SKM-1 (cell line): Measurements from ENCODE around the gene BCL2L14.
"Not testable (repeated sequence)": the region's sequence is repeated elsewhere in the genome, so short reads cannot be mapped to it uniquely, and the experiment has no call there.

ENCODE experiments used
- DNase-seq: peaks from one replicate; lab custom pipeline; 2025; ENCODE audit not compliant: unreplicated experiment; lab: John Stamatoyannopoulos, UW

The BCL2L14 gene

GRCh38 chr12:12099102-12099501 is 28.4 kb downstream of the BCL2L14 start:
- no peak for DNase-seq

DNA sequence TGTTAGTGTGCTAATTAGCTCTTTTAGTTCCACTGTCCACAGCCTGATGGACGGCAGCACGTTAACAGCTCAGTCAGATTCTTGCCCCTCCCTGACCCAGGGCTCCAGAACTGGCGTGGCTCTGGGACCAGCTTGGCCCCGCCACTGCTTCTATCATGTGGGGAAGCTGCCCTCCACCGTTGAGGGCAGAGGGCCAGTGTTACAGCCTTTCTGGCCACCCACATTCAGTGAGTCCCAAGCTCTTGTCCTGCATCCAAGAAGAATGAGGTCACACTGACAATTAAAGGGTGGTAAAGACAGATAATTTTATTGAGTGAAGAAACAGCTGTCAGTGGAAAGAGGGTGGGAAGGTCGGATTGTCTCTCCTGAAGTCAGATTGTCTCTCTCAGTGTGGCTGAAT is 36.9 kb downstream of the BCL2L14 start:
- DNase-seq, result no peak

- DNase-seq, result no peak
Measured at GRCh38 chr12:12108441-12109058, 37.8 kb downstream of the BCL2L14 start.

DNA sequence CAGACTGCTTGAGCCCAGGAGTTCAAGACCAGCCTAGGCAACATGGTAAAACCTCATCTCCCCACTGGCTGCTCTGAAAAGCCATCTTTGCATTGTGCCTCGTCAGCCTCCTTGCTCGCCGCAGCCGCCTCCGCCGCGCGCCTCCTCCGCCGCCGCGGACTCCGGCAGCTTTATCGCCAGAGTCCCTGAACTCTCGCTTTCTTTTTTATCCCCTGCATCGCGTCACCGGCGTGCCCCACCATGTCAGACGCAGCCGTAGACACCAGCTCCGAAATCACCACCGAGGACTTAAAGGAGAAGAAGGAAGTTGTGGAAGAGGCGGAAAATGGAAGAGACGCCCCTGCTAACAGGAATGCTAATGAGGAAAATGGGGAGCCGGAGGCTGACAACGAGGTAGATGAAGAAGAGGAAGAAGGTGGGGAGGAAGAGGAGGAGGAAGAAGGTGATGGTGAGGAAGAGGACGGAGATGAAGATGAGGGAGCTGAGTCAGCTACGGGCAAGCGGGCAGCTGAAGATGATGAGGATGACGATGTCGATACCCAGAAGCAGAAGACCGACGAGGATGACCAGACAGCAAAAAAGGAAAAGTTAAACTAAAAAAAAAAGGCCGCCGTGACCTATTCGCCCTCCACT is 40.3 kb downstream of the BCL2L14 start:
- not testable (repeated sequence) for DNase-seq

DNA sequence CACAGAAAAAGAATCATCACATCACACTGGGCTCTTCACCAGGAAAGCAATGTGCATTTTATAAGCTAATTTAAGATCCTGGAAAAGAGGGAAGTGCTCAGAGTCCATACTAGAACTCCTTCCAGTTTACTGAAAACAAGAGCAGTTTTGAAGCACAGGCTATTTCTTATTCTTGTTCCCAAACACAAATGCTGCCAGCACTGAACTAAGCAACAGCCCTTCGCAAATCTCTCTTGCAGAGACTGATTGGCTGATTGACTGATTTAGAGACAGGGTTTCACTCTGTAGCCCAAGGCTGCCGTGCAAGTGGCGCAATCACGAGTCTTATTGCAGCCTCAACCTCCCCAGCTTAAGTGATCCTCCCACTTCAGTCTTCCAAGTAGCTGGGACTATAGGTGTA is 44.8 kb downstream of the BCL2L14 start:
- no peak for DNase-seq

- no peak for DNase-seq
Measured at GRCh38 chr12:12116677-12117076, 45.9 kb downstream of the BCL2L14 start.

DNA sequence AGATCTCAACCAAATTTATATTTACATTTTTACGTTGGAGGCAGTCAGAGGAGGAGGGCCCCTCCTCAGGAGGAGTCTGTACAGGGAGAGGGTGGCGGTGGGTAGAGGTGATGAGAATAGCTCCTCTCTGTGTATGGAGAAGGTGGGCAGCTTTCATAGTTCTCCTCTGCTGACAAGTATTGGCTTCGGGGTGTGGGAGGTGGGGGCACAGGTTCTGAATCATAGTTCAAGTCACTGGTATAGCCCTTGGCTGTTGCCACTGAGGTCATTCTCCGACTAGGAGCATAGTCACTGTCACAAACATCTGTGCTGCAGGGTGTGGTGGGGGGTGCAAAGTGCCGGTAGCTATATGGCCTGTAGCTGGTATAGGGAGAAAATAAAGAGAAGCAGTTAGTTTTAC is 50.3 kb downstream of the BCL2L14 start:
- DNase-seq, result no peak

DNA sequence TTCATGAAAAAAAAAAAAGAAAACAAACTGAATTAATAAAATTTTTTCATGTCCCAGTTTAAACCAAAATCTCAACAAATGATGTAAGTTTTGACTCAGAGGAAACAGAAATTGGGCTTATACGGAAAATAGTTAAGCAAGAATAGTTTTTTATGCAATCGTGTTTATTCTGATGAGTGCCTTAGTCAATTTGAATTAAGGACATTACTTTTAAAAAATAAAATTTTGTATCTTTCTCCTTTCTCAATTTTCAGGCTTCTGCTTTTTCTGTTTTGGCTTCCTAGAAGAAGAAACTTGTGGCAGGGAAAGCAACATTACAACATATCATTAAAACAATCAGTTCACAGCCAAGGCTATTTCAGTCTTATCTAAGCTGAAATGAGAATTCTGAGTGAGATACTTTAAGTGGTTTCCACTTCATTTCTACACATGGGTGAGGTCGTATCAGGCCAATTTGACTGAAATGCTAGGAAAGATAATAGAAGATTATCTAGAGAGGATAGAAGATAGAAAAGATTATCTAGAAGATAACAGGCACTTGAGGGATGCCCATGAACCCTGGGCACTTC is 52.4 kb downstream of the BCL2L14 start:
- no peak for DNase-seq

GRCh38 chr12:12126551-12126950 is 55.8 kb downstream of the BCL2L14 start:
- no peak for DNase-seq

GRCh38 chr12:12127304-12127703 is 56.6 kb downstream of the BCL2L14 start:
- DNase-seq, result no peak

DNA sequence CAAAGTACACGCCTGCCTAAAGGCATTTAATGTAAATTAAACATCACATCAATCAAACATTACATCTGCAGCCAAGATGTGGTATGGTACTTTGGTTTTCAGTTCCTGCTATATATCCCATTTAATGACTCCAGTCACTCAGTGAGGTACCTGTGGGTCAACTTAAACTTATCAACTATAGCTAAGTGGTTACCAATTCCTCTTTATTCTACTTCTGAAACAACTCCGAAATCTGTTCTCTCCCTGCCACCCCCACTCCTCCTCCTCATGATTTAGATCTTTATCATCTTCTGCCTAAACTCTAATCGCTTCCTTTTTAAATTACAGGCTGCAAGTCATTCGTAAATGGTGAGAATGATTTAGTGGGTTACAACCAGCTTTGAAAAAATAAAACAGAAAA is 57.9 kb downstream of the BCL2L14 start:
- DNase-seq, result no peak

GRCh38 chr12:12133259-12133658 is 62.5 kb downstream of the BCL2L14 start:
- DNase-seq, result no peak

GRCh38 chr12:12133785-12134184 is 63.0 kb downstream of the BCL2L14 start:
- no peak for DNase-seq

DNA sequence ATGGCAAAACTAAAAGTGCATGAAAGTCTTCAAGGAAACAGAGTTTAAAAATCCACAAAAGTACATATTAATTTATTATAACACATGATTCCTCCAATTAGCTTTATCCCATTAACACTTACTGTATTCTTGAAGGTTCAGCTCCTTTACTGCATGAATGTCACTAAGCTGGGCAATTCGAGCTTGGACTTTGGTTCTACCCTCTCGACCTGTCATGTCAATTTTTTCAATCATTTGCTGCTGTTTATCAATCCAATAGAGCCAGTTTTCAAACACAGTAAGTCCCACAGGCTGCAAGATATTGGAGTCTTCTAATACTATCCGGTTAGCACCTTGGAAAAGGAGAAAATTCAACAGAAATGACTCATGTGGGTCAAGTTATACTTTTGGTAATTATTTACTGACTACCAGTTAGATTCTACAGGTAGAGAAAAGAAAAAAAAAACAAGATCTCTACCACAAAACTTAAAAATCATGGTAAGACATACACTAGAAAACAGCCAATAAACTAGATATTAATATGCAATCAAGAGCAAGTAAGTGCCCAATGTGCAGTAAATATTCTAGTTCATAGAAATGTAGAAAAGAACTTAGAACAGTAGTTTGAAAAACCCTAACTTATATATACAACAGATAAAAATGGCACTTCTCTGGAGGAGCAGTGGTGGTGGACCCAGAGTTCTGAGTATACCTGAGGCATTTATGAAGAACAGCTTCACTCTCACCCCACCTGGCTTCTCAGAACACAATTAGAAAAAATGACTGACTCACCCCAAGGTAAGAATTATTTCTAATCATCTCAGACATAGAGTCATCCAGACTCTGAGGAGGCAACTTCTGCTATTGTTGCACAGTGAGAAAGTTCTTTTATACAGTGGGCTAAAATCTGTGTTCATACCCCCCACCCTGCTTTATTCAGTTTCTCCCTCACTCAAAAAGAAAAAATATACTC is 67.7 kb downstream of the BCL2L14 start:
- no peak for DNase-seq

- DNase-seq, result no peak
Measured at GRCh38 chr12:12141000-12141399, 70.3 kb downstream of the BCL2L14 start.

GRCh38 chr12:12144531-12144930 is 73.8 kb downstream of the BCL2L14 start:
- not testable (repeated sequence) for DNase-seq

GRCh38 chr12:12147111-12147510 is 76.4 kb downstream of the BCL2L14 start:
- DNase-seq, result no peak
